ENCODE measurements around the gene TRPM2.
"Not testable (repeated sequence)": the region's sequence is repeated elsewhere in the genome, so short reads cannot be mapped to it uniquely, and the experiment has no call there.

The TRPM2 gene

GRCh38 chr21:44399955-44400790, 46.8 kb downstream of the TRPM2 start:
- DNase-seq: no peak

DNA sequence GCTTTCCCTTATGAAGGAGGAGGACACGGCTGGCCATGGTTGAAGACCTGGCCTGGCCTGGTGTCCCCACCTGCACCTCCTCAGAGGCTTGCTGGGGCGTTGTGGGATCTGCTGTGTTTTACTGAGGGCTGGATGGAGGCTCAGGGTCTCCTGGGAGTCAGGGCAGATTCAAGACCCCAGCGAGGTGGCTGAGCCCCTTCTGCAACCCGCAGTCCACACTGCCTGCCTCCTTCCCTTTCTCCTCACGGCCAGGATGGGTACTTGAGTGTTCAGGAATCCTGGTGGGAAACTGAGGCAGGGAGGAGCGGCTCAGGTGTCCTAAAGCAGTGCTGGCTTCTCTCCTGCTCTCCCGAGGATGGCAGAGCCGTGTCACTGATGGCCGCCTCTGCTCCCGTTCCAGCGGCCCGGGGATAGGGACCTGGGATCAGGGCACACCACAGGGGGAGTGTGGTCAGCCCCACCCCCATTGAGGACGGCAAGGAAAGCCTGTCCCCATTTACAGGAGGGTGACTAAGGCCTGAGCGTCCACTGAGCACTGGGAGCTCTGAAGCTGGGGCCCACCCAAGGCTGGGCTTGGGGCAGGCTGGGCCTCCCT, 47.5 kb downstream of the TRPM2 start:
- no peak for DNase-seq

DNA sequence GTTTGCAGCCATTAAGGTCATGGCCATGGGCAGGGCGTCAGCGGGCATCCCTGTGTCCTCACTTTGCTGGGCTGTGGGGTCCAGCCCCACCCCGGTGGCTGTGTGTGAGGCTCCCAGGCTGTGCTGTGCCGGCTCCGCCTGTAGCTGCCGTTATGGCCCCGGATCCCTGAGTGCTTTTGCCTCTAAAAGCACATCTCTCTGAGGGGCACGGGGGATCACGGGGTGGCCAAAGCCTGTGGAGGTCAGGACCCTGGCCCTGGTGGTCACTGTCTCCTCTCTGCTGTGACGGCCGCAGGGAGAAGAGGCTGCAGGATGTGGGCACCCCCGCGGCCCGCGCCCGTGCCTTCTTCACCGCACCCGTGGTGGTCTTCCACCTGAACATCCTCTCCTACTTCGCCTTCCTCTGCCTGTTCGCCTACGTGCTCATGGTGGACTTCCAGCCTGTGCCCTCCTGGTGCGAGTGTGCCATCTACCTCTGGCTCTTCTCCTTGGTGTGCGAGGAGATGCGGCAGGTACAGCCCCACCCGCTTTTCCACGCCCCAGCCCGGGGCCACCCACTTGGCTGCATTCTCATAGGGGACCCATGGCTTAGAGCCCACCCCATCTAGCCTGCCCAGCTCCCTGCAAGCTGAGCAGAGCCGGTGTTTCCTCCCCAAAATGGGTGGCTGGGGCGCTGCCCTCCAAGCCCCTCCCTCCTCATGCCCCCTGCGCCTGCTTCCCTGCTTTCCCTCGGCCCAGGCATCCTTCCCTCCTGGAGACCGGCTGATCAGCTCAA, 48.2 kb downstream of the TRPM2 start:
- DNase-seq: no peak

DNA sequence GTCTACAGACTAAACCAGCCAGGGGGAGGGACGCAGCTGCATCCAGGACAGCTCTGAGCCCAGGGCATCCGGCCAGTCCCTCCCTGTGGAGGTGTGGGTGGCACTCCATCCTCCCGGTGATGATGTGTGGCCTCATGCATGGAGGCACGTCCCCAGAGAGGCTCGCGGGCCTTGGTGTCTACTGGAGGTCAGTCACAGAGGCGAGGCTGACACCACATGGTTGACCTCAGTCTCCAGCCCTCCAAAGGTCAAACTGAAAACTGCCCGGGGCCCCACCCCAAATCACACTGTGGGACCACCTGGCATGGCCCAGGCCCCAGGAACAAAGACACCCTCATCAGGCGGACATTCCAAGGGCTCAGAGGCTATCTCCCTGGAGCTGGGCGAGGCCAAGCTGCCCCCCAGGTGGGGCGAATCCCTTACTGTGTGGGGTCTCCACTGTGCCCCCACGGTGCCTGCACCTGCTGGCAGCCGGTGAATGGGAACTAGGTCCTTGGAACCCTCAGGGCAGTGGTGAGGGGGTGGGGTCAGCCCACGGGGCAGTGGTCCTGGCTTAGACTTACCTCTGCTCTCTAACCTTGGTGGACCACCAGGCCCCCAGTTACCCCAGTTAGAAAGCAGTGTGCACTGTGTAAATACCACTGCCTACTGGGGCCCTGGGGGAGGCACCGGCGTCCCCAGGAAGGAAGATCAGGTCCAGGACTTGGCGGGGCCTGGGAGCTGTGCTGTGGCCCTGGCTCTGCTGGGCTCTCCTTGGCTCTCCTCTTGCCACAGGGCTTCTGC, 49.1 kb downstream of the TRPM2 start:
- no peak for DNase-seq

DNA sequence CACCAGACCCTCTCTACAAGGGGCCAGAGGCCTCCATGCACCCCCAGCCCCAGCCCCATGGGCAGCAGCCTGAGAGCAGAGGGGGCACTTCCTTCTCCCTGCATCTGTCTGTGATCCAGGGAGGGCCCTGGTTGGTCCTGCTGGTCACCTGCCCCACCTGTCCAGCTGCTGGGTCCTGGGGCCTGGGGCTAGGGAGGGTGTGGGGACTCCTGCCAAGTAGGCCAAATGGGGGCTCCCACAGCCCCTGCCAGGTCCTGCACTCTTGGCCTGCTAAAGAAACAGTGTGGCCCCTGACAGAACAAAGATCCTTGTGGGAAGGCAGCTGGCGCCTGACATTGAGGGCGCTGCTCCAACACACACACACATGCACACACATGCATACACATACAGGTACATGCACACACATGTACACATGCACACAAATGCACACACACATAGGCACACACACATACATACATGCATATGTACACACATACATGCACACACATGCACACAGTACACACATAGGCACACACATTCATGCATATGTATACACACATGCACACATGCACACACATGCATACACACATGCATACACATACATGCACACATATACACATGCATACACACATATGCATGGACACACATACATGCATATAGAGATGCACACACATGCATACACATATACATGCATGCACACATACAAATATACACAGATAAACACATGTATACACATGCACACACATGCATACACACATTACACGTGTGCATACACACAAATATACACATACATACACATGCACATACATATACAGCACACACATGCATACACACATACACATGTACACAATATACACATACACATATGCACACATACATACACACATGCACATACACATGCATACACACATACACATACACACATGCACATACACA, 49.9 kb downstream of the TRPM2 start:
- no peak for DNase-seq

DNA sequence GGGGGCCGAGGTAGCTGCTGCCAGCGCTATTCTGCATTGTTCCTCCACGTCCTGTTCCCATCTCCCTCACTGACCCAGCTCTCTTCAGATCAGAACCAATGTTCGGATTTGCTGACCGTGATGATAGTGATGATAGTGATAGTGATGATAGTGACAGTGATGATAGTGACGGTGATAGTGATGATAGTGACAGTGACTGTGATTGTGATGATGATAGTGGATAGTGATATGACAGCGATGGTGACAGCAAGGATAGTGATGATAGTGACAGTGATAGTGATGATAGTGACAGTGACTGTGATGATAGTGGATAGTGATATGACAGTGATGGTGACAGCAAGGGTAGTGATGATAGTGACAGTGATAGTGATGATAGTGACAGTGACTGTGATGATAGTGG, 51.1 kb downstream of the TRPM2 start:
- not testable (repeated sequence) for DNase-seq

GRCh38 chr21:44405091-44405947, 51.9 kb downstream of the TRPM2 start:
- no peak for DNase-seq

DNA sequence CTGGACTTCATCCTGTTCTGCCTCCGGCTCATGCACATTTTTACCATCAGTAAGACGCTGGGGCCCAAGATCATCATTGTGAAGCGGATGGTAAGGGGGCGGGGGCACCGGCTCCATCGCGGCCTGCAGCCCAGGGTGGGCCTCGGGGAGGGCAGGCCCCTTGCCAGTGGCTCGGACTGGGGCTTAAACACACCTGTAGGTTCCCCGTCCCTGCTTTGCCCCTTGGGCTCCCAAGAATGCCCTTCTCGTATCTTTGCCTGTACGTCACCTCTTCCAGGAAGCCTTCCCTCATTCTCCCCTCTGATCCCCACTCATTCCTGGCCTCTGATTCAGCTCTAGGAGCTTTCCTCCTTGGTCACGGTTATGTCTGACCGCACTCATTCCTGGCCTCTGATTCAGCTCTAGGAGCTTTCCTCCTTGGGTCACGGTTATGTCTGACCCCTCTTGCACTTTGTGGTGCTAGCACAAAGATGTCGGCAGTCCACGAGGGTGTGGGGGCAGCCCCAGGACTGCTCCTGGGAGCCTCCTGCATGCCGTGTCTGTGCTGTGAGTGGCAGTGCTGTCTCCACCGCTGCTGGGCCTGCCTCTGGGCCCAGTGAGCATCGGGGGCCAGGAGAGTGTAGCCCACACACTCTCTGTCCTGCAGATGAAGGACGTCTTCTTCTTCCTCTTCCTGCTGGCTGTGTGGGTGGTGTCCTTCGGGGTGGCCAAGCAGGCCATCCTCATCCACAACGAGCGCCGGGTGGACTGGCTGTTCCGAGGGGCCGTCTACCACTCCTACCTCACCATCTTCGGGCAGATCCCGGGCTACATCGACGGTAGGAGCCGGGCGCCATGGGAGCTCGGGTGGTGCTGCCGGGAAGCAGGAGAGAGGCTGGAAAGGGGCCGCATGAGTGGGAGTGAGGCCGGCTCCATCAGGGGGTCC, 52.8 kb downstream of the TRPM2 start:
- DNase-seq: no peak

DNA sequence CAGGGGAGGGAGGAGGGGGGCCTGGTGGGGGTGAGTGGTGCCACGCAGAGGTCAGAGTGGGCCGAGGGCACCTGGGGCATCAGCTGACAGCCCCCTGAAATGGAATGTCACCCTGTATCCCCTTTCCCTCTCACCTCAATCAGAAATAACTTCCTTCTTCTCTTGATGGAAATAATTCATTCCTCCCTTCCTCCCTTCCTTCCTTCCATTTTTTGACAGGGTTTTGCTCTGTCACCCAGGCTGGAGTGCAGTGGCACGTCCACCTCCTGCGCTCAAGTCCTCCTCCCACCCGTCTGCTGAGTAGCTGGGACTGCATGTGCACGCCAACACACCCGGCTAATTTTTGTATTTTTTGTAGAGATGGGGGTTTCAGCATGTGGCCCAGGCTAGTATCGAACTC, 53.5 kb downstream of the TRPM2 start:
- DNase-seq: no peak

DNA sequence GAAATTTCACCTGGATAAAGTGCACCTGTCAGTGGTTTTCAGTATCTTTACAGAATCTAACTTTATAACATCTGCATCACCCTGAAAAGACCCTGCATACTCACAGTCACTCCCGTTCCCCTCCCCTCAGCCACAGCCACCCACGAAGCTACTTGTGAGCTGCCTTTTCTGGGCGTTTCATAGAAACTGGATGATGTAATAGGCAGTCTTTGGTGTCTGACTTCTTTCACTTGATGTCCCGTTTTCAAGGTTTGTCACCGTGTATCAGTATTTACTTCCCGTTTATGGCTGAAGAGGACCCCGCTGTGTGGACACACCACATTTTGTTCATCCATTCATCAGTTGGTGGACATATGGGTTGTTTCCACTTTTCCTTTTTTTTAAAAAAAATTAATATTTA, 54.1 kb downstream of the TRPM2 start:
- DNase-seq: peak; percentile 45

- no peak for DNase-seq
These were observed 54.8 kb downstream of the TRPM2 start for GRCh38 chr21:44408226-44408625.

DNA sequence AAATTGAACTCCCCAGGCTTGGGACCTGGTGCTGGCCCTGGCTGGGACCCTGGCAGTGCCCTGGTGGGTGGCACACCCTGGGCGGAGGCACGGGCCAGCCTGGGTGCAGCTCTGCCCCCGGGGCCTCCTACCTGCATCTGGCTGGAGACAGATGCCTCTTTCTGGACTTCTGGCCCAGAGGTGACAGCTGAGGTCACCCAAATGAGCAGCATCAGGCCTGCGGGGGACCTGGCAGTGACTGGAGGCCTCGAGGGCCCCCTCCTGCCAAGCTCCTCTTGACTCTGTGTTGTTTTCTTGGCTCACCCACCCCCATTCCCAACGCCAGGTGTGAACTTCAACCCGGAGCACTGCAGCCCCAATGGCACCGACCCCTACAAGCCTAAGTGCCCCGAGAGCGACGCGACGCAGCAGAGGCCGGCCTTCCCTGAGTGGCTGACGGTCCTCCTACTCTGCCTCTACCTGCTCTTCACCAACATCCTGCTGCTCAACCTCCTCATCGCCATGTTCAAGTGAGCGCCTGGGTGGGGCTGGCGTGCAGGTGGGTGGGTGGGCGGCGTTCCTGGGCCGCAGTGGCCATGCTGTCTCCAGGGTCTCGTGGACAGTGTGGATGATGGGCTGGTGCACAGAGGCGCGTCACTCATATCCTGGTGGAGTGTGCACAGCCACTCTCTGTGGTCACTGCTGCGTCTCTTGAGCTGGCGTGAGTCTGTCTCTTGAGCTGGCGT, 60.3 kb downstream of the TRPM2 start:
- DNase-seq: no peak

DNA sequence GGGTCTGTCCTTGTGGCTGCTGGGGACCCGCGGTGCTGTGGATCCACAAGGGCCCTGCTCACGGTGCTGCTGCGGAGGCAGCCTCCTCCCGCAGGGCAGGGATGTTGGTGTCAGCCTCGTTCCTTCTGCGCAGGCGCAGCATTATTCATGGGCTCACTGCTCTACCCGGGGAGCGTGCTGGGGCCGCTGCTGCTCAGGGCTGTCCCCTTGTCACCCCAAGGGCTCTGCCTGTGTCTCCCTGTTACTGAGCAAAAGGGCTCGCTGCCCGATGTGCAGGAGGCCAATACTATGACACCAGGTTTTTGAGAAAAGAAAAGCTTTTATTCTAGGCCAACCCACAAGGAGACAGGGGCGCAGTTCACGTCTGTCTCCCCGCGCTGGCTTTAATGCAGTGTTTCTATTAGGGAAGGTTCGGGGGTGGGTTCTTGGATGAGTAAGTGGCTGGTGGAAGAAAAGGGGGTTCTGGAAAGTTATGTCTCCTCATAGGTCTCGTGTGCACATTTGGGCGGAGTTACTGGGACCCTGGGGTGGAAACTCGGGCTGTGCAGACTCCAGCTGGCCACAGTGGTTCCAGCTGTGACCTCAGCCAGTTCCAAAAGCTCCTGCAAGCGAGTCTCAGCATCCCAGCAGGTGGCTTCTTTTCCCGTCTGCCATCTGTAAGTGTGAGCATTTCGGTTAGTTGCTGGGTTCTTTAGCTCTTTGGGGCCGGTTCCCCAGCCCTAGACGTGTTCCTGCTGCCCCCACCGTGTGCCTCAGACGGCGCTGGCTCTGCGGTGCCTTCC, 61.1 kb downstream of the TRPM2 start:
- no peak for DNase-seq

- DNase-seq: no peak
These were observed 61.9 kb downstream of the TRPM2 start for GRCh38 chr21:44415073-44416025.

DNA sequence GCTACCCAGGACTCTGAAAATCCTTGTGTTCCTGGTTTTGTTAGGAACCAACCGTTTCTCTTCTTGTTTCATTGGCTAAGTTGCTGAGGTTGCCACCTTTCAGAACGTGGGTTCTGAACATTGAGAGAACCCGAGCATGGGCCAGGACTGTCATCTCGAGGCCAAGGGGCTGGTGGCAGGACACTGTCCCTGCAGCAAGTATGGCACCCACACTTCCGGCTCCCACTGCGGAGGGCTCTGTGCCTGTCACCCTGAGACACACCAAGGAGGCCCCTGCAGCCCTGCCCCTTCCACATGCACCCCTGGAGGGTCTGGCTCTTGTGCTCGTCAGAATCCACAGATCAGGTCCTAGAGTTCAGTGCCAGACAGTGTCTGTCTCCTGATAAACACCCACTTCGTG, 62.8 kb downstream of the TRPM2 start:
- DNase-seq: no peak

DNA sequence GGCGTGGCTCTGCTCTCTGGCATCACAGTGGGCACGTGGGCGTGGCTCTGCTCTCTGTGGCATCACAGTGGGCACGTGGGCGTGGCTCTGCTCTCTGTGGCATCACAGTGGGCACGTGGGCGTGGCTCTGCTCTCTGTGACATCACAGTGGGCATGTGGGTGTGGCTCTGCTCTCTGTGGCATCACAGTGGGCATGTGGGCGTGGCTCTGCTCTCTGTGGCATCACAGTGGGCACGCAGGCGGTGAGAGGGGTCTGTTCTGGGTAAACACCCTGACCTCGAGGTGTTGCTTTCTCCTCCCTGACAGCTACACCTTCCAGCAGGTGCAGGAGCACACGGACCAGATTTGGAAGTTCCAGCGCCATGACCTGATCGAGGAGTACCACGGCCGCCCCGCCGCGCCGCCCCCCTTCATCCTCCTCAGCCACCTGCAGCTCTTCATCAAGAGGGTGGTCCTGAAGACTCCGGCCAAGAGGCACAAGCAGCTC, 64.2 kb downstream of the TRPM2 start:
- DNase-seq: not testable (repeated sequence)

Measured in activated CD4-positive, alpha-beta T cell treated with anti-CD3 and anti-CD28 coated beads for 48 hours (primary cell).